IPS-15b (cell line): Measurements from ENCODE around the gene IFNA13.

Experiments used
- H3K27me3 ChIP-seq: one replicate; pipeline ENCODE4 v1.6.1; 2013; ENCODE audit warnings: low read length; ENCODE audit not compliant: control insufficient read depth, insufficient read depth
- H3K36me3 ChIP-seq: one replicate; pipeline ENCODE4 v1.6.1; 2013; ENCODE audit warnings: low read length; ENCODE audit not compliant: control insufficient read depth, insufficient read depth
- H3K4me1 ChIP-seq: one replicate; pipeline ENCODE4 v1.6.1; 2013; ENCODE audit warnings: mild to moderate bottlenecking, low read length; ENCODE audit not compliant: control insufficient read depth, insufficient read depth
- H3K4me3 ChIP-seq: one replicate; pipeline ENCODE4 v1.5.1; 2013; ENCODE audit warnings: low read depth, low read length
- H3K9ac ChIP-seq: one replicate; pipeline ENCODE4 v1.6.1; 2013; ENCODE audit warnings: low read depth, mild to moderate bottlenecking, low read length
- H3K9me3 ChIP-seq: one replicate; pipeline ENCODE4 v1.6.1; 2013; ENCODE audit warnings: mild to moderate bottlenecking, low read length; ENCODE audit not compliant: control insufficient read depth, insufficient read depth

IFNA13 gene

DNA sequence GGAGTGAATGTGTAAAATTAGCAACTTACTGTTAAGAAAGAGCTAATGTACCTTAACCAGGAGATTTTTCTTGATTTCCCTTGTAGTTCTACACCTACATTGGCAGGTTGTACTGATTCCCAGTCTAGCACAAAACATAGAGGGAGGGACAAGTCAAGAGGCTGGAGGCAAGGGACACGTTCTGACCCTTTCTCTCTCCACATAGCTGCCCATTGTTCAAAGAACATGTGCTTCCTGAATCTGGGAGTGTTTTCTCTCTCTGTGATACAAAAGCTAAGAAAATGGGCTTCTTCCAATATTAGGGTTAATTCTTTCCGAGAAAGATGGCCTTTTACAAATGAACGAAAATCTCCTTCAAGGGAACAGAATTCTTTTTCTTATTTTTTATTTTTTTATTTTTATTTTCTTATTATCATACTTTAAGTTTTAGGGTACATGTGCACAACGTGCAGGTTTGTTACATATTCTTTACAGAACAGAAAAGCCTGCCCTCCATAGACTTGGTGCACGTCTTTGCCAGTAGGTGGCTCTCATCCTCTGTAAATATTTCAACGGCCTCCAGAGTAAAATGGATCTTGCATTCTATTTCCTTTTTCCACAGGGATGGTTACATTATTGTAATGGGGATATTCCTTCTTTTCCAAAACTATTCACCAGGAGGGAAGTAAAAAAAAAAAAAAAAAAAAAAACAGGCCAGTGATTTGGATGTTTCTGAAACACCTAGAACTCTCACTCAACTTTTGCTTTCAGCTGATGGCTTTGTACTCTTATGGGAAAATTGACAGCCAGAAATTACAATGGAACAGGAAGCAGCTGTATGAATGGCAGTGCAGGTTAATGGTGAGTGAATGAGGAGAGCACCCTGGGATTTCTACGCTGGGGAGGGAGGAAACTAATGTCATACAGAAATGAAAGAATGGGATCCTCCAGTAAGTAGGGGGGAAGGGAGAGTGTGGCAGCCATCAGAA, 49.6 kb downstream of the IFNA13 start:
- Histone ChIP-seq H3K9ac (no peak overlapping the region), H3K9me3 (no peaks in the 10 kb centered on the region), H3K27me3 (peaks cover 2% of the 10 kb centered on the region), H3K4me1 (no peaks in the 10 kb centered on the region), H3K36me3 (no peaks in the 10 kb centered on the region), H3K4me3 (no peak overlapping the region)
